Activated naive CD4-positive, alpha-beta T cell treated with anti-CD3 and anti-CD28 coated beads, Interleukin-2, amount 10 ng/mL, durations not matched to agents 7 days and 5 days (primary cell): ENCODE results near the gene DNAH14.

ENCODE experiments used
- CTCF ChIA-PET: fragments of 350-600 bp; sonication (Branson Sonifier 250); formaldehyde crosslinking; loops from one replicate; lab custom pipeline; 2021; ENCODE audit warnings: antibody characterized with exemption; lab: Charles Lee
- DNase-seq: peaks from one replicate; pipeline ENCODE4 v3.0.0-alpha.2; 2020
- H3K27ac Mint-ChIP-seq: one replicate; pipeline ENCODE4 v1.8.0; 2021; ENCODE audit warnings: mild to moderate bottlenecking, moderate library complexity, mixed read lengths
- H3K27me3 Mint-ChIP-seq: one replicate; pipeline ENCODE4 v1.8.0; 2021; ENCODE audit warnings: mild to moderate bottlenecking, mixed read lengths
- H3K36me3 Mint-ChIP-seq: one replicate; pipeline ENCODE4 v1.8.0; 2021; ENCODE audit warnings: mixed read lengths
- H3K4me1 Mint-ChIP-seq: one replicate; pipeline ENCODE4 v1.8.0; 2021; ENCODE audit warnings: mixed read lengths
- H3K4me3 Mint-ChIP-seq: one replicate; pipeline ENCODE4 v1.8.0; 2021; ENCODE audit warnings: mild to moderate bottlenecking, moderate library complexity, mixed read lengths
- H3K9me3 Mint-ChIP-seq: one replicate; pipeline ENCODE4 v1.8.0; 2021; ENCODE audit warnings: mixed read lengths

DNAH14 gene

DNA sequence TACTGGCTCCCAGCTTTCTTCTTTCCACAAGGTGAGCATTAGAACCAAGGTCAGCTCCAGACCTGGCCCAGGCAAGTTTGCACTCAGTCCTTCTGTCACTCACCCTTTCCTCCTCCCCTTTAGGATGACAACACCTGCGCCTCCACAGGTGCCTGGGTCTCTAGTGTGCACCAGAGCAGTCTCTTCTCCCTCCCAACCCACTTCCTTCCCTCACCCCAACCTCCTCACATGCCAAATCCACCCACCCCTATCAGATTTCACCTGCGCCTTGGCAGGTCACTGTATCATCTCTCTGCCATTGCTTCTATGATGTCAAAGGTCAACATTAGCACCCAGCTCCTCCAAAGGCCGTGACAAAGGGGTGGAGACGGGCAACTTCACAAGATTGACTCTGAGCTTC, 460.4 kb downstream of the DNAH14 start:
- Mint-ChIP-seq H3K9me3 (no peaks in the 10 kb centered on the region), H3K27ac (no peak overlapping the region), H3K4me3 (no peak overlapping the region), H3K36me3 (peaks cover under 1% of the 10 kb centered on the region), H3K4me1 (peaks cover 8% of the 10 kb centered on the region), H3K27me3 (no peaks in the 10 kb centered on the region)
- no peak for DNase-seq
- CTCF ChIA-PET: no interaction called here

DNA sequence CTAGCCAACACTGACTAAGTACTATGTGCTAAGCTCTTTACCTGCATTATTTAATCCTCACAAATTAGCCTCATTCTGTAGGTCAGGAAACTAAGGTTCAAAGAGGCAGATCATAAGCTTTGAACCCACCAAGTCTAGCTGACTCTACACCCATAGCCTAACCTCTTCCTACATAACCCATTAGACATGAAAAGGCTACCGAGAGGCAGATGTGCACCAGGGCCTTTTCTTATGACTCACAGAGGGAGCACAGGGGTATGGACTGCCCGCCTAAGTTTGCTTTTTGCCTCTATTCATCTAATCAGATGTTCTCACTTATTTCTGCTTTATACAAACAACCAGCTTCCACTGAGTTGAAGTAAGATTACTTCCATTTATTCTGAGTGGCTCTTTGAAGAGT, 466.9 kb downstream of the DNAH14 start:
- Mint-ChIP-seq H3K27ac (no peak overlapping the region), H3K27me3 (no peaks in the 10 kb centered on the region), H3K4me1 (peaks cover 14% of the 10 kb centered on the region), H3K36me3 (peaks cover 44% of the 10 kb centered on the region), H3K9me3 (no peaks in the 10 kb centered on the region), H3K4me3 (no peak overlapping the region)
- DNase-seq: no peak
- CTCF ChIA-PET: no interaction called here

DNA sequence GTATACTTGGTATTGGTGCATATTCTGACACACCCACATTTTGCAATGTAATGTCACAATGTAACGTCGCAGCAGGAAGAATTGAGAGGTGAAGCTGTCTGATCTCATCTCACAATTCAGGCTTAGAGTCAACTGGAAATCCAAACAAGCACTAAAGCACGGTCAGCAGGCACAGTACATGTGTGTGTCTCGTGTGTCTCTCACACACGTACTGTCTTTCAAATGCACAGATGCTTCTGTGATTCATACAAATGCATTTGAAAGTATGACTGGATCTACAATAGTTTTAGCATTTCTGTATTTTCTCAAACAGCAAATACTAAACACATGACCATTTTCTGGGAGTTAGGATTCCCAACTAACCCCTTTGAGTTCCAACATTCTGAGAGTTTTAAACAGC, 471.5 kb downstream of the DNAH14 start:
- no peak for DNase-seq
- peaks cover 14% of the 10 kb centered on the region for H3K4me1 Mint-ChIP-seq
- no peak overlapping the region for H3K27ac Mint-ChIP-seq
- H3K27me3 Mint-ChIP-seq: no peaks in the 10 kb centered on the region
- peaks cover 68% of the 10 kb centered on the region for H3K36me3 Mint-ChIP-seq
- H3K9me3 Mint-ChIP-seq: no peaks in the 10 kb centered on the region
- no peak overlapping the region for H3K4me3 Mint-ChIP-seq
- CTCF ChIA-PET: no interaction called here

DNA sequence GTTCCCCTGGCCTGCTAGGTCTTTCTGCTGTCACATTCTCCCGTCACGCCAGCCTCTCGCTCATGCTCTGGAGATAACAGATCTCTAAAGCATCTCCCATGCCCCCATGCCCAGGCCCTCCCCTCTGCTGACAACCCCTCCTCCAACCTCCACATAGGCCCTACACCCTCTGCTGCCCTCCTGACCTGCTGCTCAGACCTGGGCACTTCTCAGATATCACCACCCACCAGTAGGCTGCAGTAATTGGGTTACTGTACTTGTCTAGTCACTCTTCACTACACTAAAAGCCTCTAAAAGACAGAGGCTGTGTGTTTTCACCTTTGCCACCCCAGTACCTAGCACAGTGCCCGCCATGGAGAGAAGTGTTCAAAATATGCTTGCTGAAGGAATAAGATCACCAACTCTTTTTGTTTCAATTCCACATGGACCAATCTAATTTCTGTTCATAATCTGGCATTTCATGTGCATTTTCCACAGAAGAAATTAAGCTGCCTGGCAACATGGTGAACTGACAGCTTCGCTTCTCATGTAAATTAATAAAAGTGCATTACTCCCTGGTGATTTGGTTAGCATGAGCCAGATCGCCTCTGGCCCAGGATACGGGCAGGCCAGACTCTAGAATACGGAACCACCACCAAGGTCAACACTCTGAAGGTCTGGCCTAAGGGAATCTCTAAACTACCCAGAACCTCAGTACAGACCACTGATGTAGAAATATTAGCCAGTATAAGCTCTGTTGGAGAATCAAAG, 477.7 kb downstream of the DNAH14 start:
- no peak overlapping the region for H3K4me3 Mint-ChIP-seq
- peak overlapping the region; percentile 30 for H3K27ac Mint-ChIP-seq
- H3K36me3 Mint-ChIP-seq: peaks cover 72% of the 10 kb centered on the region
- CTCF ChIA-PET: no interaction called here
- no peak for DNase-seq
- H3K4me1 Mint-ChIP-seq: peaks cover 3% of the 10 kb centered on the region
- H3K9me3 Mint-ChIP-seq: no peaks in the 10 kb centered on the region
- no peaks in the 10 kb centered on the region for H3K27me3 Mint-ChIP-seq

DNA sequence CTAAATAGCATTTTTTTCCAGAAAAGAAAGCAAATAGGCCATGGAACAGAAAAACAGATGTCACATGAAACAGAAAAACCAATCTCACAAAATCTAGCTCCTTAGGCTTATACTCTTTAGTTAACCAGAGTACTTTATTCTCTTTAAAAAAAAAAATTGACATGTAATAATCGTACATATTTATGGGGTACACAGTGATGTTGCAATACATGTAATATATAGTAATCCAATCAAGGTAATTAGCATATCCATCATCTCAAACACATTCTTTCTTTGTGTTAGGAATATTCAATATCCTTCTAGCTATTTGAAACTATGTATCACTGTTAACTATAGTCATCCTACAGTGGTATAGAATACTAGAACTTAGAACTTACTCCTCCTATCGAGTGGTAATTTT, 478.3 kb downstream of the DNAH14 start:
- peaks cover 78% of the 10 kb centered on the region for H3K36me3 Mint-ChIP-seq
- H3K4me1 Mint-ChIP-seq: peaks cover 3% of the 10 kb centered on the region
- DNase-seq: no peak
- CTCF ChIA-PET: no interaction called here
- H3K9me3 Mint-ChIP-seq: no peaks in the 10 kb centered on the region
- no peaks in the 10 kb centered on the region for H3K27me3 Mint-ChIP-seq
- H3K27ac Mint-ChIP-seq: no peak overlapping the region
- no peak overlapping the region for H3K4me3 Mint-ChIP-seq

DNA sequence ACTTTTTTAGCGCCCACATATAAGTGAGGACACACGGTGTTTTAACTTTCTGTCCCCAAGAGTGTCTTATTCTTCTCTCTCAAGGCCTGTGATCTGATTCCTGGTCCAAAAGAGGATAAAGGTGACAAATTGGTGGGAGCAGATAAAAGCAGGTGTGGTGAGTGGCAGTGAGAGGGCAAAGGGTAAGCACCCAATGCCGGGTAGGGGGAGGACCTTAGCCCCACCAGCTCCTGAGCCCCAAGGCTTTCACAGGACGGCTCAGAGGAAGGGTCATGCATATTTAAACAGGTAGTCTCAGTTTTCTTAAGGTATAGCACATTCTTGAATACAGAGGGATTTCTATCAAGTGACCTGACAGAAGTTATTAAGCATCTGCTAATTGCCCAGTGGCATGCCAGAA, 478.8 kb downstream of the DNAH14 start:
- H3K27ac Mint-ChIP-seq: peak overlapping the region; percentile 80
- H3K27me3 Mint-ChIP-seq: no peaks in the 10 kb centered on the region
- CTCF ChIA-PET: no interaction called here
- peaks cover 3% of the 10 kb centered on the region for H3K4me1 Mint-ChIP-seq
- no peaks in the 10 kb centered on the region for H3K9me3 Mint-ChIP-seq
- peaks cover 78% of the 10 kb centered on the region for H3K36me3 Mint-ChIP-seq
- no peak overlapping the region for H3K4me3 Mint-ChIP-seq
- no peak for DNase-seq

DNA sequence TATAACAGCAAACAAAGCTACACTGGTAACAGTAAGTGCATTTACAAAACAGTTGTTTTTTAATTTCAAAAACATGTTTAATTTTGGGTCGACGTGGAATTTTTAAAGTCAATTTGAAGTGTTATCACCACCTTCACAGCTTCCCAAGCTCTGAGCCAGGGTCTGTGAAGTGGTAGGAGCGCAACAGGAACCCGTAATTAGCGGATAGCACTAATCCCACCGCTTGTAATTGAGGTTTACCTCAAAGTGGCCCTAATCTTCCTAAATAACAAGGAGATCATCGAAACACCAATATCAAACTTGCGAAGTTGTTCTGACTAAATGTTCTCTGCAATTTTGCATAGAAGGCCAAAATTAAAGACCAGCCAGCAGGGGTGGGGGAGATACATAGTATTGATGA, 479.6 kb downstream of the DNAH14 start:
- no peaks in the 10 kb centered on the region for H3K27me3 Mint-ChIP-seq
- no peaks in the 10 kb centered on the region for H3K9me3 Mint-ChIP-seq
- no peak for DNase-seq
- peaks cover 3% of the 10 kb centered on the region for H3K4me1 Mint-ChIP-seq
- H3K4me3 Mint-ChIP-seq: no peak overlapping the region
- CTCF ChIA-PET: no interaction called here
- peaks cover 75% of the 10 kb centered on the region for H3K36me3 Mint-ChIP-seq
- H3K27ac Mint-ChIP-seq: no peak overlapping the region

DNA sequence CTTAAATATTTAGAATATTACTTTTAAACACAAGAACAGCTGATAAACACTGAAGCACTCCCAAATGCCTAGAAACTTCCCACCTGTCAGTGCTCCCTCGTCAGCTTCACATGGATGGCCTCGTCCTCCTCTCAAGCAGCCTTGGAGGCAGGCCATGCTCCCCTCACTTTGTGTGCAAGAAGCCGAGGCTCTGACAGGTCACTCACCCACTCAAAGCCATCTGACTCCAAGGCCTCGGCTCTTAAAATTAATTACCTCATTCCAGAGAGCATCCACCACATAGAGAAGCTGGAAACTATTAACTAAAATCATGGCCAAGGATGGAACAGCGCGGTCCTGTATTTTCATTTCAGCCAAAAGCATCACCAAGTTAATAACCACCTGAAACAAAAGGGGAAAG, 480.6 kb downstream of the DNAH14 start:
- Mint-ChIP-seq H3K4me1 (peaks cover 6% of the 10 kb centered on the region), H3K27me3 (no peaks in the 10 kb centered on the region), H3K36me3 (peaks cover 78% of the 10 kb centered on the region), H3K4me3 (no peak overlapping the region), H3K27ac (no peak overlapping the region), H3K9me3 (no peaks in the 10 kb centered on the region)
- no peak for DNase-seq
- CTCF ChIA-PET: no interaction called here

DNA sequence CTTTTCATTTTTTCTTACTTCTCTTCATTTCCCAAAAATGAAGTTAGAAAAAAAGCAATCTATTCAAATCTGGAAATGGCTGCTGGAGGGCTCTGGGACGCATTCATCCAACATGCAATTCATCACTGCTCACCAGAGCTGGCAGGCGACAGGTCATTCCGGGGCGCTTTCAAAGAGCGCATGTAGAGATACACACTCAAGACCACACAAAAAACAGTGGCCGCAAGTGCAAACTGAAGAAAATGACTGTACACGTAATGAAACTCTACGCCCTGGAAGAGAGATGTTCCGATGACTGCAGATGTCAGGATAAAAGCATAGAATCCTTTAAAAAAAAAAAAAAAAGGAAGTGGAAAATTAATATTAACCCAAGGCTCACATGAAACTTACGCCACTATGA, 482.8 kb downstream of the DNAH14 start:
- H3K4me3 Mint-ChIP-seq: no peak overlapping the region
- no peak for DNase-seq
- peaks cover 74% of the 10 kb centered on the region for H3K36me3 Mint-ChIP-seq
- H3K27ac Mint-ChIP-seq: no peak overlapping the region
- CTCF ChIA-PET: no interaction called here
- no peaks in the 10 kb centered on the region for H3K27me3 Mint-ChIP-seq
- H3K9me3 Mint-ChIP-seq: no peaks in the 10 kb centered on the region
- H3K4me1 Mint-ChIP-seq: peaks cover 6% of the 10 kb centered on the region

DNA sequence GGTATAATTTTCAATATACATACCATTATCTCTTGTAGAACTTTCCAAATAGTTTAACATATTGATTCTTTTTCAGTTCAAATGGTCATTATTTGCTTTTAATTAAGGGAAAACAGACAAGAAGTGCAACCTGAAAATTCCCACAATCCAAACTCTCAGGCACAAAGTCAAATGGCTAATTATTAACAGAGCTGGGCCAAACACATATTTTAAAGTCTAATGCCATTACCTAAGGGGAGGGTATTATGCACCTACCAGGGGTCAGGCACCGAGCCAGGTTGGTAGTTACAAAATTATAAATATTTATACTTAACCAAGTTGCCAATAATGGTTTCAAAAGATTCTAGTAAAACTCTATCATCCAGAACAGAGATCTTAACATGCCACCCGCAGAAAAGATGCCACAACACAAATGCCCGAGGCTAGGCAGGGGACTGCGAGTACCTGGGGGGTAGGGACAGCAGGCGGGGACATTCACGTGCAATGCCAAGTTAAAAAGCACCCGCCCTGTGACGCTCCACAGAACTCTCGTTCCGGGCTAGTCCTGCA, 483.4 kb downstream of the DNAH14 start:
- no peak for DNase-seq
- no peak overlapping the region for H3K4me3 Mint-ChIP-seq
- peaks cover 76% of the 10 kb centered on the region for H3K36me3 Mint-ChIP-seq
- no peak overlapping the region for H3K27ac Mint-ChIP-seq
- peaks cover 9% of the 10 kb centered on the region for H3K4me1 Mint-ChIP-seq
- H3K27me3 Mint-ChIP-seq: no peaks in the 10 kb centered on the region
- H3K9me3 Mint-ChIP-seq: no peaks in the 10 kb centered on the region
- CTCF ChIA-PET: interaction anchor here (1.8 kb wide), 1 partner anchor 32 kb away, joined by 5 read pairs; no protein-coding TSS in a partner anchor

DNA sequence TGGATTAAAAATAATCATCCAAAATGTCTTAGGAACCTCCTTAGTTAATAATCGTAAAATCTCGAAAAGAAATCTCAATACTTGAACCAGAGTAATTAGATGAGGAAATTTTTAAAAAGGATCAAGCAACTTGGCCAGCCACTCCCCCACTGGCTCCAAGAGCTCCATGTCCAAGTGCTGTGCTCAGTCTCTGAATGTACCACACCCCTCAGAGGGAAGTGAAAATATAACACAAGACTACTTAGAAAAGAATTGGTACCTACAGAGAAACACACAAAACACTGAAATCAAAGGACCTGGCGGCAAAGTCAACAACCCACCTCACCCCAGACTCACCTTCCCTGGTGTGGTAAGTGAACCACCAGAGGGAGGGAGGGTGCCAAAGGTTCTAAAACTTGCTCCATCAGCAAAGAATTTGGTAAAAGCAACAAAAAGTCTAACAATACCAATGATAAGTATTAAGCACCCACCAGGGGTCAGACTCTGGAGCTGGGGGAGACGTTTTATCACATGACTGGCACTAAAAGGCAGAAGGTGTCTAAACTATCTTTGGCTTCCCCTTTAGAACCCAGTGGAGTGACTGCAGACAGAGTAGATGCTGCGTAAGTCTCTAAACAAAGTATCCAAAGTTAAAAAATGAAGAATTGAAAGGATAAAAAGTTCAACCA, 484.4 kb downstream of the DNAH14 start:
- DNase-seq: no peak
- H3K9me3 Mint-ChIP-seq: no peaks in the 10 kb centered on the region
- H3K4me1 Mint-ChIP-seq: peaks cover 10% of the 10 kb centered on the region
- no peaks in the 10 kb centered on the region for H3K27me3 Mint-ChIP-seq
- CTCF ChIA-PET: interaction anchor here (1.8 kb wide), 1 partner anchor 31 kb away, joined by 5 read pairs; no protein-coding TSS in a partner anchor
- H3K27ac Mint-ChIP-seq: no peak overlapping the region
- no peak overlapping the region for H3K4me3 Mint-ChIP-seq
- H3K36me3 Mint-ChIP-seq: peaks cover 78% of the 10 kb centered on the region

DNA sequence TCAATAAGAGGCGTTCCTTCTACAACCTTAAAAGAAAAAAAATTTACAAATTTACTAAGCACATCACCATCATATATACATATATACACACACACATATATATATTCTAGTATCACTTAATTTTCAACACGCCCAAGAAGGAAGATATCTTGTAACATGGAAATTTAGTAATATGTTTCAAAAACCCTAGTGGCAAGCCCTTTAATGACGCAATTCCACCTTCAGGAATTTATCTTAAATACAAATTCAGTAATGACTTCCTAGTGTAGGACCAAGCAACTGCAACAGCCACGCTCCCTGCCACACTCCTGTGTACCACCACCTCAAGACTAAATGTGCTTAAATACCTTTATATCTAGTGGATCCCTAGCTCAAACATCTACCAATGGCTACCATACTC, 485.8 kb downstream of the DNAH14 start:
- no peak for DNase-seq
- CTCF ChIA-PET: interaction anchor here (1.1 kb wide), 1 partner anchor 10 kb away, joined by 4 read pairs; no protein-coding TSS in a partner anchor
- H3K36me3 Mint-ChIP-seq: peaks cover 73% of the 10 kb centered on the region
- peaks cover 15% of the 10 kb centered on the region for H3K4me1 Mint-ChIP-seq
- no peak overlapping the region for H3K4me3 Mint-ChIP-seq
- no peaks in the 10 kb centered on the region for H3K27me3 Mint-ChIP-seq
- no peaks in the 10 kb centered on the region for H3K9me3 Mint-ChIP-seq
- no peak overlapping the region for H3K27ac Mint-ChIP-seq

DNA sequence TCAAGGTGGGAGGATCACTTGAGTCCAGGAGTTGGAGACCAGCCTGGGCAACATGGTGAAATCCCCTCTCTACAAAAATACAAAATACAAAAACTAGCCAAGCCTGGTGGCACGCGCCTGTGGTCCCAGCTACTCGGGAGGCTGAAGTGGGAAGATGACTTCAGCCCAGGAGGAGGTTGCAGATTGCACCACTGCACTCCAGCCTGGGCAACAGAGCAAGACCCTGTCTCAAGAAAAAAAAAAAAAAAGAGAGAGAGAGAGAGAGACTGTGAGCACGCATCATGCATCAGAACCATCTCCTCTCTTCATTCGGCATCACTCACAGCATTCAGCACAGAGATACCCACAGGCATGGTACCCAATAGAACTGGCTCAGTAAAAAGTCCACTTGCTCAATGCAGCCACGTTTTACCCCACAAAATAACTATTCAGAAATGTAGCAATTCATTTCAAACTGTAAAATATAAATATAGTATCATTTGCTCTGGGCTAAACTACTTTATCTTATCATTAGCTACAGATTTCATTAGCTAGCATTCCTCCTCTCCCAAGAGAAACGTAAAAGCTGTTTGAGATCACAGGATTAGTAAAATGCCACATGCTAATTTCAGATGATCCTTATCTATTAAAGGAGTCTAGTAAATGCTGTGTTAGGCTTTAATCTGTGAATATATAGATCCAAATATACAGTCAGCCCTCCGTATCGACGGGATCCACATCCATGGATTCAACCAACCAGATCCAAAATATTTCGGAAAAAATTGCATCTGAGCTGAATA, 486.7 kb downstream of the DNAH14 start:
- no peak for DNase-seq
- no peak overlapping the region for H3K27ac Mint-ChIP-seq
- CTCF ChIA-PET: interaction anchor here (1.1 kb wide), 1 partner anchor 9 kb away, joined by 4 read pairs; no protein-coding TSS in a partner anchor
- H3K4me1 Mint-ChIP-seq: peaks cover 19% of the 10 kb centered on the region
- no peaks in the 10 kb centered on the region for H3K9me3 Mint-ChIP-seq
- no peaks in the 10 kb centered on the region for H3K27me3 Mint-ChIP-seq
- H3K36me3 Mint-ChIP-seq: peaks cover 74% of the 10 kb centered on the region
- no peak overlapping the region for H3K4me3 Mint-ChIP-seq

DNA sequence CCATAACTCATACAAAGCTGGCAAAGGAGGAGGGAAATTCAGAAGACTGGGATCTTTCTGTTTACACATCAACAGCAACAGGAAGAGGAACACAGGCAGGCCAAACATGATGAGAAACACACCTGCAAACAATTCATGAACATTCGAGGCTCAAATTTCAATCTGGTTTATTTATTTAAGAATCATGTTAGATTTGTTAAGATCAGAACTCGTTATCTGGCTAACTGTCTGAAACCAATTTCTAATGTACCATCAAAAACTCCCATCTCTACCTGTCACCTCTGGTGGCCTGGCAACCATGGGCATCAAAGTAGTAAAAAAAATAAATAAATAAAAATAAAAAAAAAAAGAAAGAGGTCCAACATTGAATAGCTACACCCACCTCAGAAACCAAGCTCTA, 488.6 kb downstream of the DNAH14 start:
- H3K4me1 Mint-ChIP-seq: peaks cover 32% of the 10 kb centered on the region
- CTCF ChIA-PET: no interaction called here

More for the DNA sequence above, 488.6 kb downstream of the DNAH14 start:
- Mint-ChIP-seq H3K27me3 (no peaks in the 10 kb centered on the region), H3K4me3 (no peak overlapping the region), H3K27ac (no peak overlapping the region), H3K36me3 (peaks cover 68% of the 10 kb centered on the region), H3K9me3 (no peaks in the 10 kb centered on the region)
- no peak for DNase-seq
